HK-2 (cell line): Measurements from ENCODE around the gene DNASE1L2.

Source experiments
- DNase-seq: peaks from one replicate; pipeline ENCODE4 v3.0.0-alpha.2; 2018; ENCODE audit not compliant: unreplicated experiment

DNASE1L2 gene

DNA sequence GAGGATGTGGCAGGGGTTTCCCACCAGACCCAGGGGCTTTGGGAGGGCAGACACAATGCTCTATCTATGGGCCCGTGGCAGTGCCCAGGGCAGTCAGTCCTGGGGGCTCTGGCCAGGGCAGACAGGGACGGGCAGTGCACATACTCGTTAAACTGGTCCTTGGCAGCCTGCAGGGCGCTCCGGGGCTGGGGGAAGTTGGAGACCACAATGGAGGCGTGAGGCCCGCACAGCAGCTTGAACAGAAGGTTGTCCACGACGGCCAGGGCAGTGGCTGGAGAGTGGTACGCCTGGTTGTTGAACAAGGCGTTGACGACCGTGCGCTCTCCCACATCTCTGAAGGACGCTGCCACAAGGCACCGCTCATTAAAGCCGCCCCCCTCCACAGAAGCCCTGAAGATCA, 50.3 kb downstream of the DNASE1L2 start:
- DNase-seq: no peak

DNA sequence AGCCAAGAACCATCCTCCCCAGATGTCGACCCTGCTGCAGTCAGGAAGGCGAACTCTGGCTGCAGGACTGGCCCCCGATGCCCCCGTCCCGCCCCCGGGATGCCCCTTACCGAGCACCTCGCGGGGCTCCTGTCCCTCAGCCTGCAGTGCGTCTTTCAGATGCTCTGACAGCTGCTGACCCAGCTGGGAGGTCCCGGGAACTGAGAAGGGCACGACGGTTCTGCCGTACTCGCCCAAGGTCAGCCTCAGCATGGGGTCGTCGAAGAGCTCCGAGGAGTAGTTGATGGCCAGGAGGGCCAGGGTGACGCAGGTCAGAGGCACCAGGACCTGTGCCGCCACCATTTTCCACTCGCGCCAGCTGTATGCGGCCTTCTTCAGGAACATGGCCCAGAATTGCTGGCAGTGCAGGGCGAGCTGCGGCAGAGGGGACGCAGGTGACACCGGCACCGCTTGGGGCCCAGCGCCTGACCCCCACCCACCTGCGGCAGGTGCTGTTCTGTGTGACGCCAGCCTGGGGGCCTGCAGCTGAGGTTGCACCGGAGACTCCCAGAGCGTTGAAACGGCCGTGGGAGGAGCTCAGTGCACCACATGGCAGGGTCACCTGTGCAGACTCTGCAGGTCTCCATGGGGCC, 51.8 kb downstream of the DNASE1L2 start:
- no peak for DNase-seq
